Measurements from ENCODE around the gene MINDY4.

DNA sequence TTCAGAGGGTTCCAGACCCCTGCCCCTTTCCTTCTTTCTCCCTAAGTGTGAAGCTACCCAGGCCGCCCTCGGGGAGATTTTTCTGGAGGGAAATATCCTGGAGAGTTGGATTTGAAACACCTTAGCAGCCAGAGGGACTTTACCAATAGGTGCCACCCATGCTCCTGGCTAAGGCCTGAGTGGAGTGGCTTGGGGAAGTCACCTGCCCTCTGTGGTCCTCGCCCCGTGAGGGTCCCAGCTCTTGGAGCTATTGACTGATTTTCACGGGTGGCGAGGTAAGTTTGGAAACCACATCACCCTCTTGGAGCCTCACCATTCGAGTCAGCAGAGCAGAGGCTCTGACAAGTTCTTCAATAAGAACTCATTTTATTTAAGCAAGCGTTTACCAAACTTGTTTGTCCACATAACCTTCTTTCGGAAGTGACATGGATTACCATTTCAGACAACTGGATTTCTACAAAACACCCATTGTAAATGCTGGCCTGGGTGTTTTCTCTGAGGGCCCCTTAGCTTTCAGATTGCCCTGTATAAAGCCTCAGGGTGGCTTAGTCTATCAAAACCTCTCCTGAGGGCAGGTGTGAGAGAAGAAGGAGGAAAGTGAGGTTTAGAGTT lies 160.8 kb downstream of the MINDY4 start:
- TF ChIP-seq, protein P1, sequence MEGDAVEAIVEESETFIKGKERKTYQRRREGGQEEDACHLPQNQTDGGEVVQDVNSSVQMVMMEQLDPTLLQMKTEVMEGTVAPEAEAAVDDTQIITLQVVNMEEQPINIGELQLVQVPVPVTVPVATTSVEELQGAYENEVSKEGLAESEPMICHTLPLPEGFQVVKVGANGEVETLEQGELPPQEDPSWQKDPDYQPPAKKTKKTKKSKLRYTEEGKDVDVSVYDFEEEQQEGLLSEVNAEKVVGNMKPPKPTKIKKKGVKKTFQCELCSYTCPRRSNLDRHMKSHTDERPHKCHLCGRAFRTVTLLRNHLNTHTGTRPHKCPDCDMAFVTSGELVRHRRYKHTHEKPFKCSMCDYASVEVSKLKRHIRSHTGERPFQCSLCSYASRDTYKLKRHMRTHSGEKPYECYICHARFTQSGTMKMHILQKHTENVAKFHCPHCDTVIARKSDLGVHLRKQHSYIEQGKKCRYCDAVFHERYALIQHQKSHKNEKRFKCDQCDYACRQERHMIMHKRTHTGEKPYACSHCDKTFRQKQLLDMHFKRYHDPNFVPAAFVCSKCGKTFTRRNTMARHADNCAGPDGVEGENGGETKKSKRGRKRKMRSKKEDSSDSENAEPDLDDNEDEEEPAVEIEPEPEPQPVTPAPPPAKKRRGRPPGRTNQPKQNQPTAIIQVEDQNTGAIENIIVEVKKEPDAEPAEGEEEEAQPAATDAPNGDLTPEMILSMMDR (IDR thresholded peaks at IDR 0.05 in 2 of 3, conservative IDR thresholded peaks at IDR 0.05 in 1 of 3; ENCODE audit: control insufficient read depth in 2 of 3, extremely low read depth in 1 of 3, insufficient read depth in 1 of 3, low read depth in 3 of 3, low read length in 3 of 3), result no peak
- TF ChIP-seq CBX3 (IDR thresholded peaks at IDR 0.05; ENCODE audit: borderline replicate concordance, low read depth) (no peak), ZNF384 (IDR thresholded peaks at IDR 0.05; ENCODE audit: borderline replicate concordance, low read depth, low read length) (no peak), POLR2A (IDR thresholded peaks at IDR 0.05; ENCODE audit: low read depth, low read length) (no peak), SMAD1 (IDR thresholded peaks at IDR 0.05; ENCODE audit: low read depth, partially characterized antibody) (no peak), POLR2AphosphoS5 (IDR thresholded peaks at IDR 0.05; ENCODE audit: low read length) (no peak), SMARCA5 (IDR thresholded peaks at IDR 0.05) (no peak), CHD1 (IDR thresholded peaks at IDR 0.05; ENCODE audit: low read depth, low read length) (no peak), CBX5 (IDR thresholded peaks at IDR 0.05; ENCODE audit: low read depth) (no peak), EZH2 (IDR thresholded peaks at IDR 0.05; ENCODE audit: borderline replicate concordance, control insufficient read depth, low read depth, low read length) (no peak)
- TF ChIP-seq, protein P2, sequence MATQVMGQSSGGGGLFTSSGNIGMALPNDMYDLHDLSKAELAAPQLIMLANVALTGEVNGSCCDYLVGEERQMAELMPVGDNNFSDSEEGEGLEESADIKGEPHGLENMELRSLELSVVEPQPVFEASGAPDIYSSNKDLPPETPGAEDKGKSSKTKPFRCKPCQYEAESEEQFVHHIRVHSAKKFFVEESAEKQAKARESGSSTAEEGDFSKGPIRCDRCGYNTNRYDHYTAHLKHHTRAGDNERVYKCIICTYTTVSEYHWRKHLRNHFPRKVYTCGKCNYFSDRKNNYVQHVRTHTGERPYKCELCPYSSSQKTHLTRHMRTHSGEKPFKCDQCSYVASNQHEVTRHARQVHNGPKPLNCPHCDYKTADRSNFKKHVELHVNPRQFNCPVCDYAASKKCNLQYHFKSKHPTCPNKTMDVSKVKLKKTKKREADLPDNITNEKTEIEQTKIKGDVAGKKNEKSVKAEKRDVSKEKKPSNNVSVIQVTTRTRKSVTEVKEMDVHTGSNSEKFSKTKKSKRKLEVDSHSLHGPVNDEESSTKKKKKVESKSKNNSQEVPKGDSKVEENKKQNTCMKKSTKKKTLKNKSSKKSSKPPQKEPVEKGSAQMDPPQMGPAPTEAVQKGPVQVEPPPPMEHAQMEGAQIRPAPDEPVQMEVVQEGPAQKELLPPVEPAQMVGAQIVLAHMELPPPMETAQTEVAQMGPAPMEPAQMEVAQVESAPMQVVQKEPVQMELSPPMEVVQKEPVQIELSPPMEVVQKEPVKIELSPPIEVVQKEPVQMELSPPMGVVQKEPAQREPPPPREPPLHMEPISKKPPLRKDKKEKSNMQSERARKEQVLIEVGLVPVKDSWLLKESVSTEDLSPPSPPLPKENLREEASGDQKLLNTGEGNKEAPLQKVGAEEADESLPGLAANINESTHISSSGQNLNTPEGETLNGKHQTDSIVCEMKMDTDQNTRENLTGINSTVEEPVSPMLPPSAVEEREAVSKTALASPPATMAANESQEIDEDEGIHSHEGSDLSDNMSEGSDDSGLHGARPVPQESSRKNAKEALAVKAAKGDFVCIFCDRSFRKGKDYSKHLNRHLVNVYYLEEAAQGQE (IDR thresholded peaks at IDR 0.05; ENCODE audit: low read depth, low read length), result no peak
- TF ChIP-seq, protein P3, sequence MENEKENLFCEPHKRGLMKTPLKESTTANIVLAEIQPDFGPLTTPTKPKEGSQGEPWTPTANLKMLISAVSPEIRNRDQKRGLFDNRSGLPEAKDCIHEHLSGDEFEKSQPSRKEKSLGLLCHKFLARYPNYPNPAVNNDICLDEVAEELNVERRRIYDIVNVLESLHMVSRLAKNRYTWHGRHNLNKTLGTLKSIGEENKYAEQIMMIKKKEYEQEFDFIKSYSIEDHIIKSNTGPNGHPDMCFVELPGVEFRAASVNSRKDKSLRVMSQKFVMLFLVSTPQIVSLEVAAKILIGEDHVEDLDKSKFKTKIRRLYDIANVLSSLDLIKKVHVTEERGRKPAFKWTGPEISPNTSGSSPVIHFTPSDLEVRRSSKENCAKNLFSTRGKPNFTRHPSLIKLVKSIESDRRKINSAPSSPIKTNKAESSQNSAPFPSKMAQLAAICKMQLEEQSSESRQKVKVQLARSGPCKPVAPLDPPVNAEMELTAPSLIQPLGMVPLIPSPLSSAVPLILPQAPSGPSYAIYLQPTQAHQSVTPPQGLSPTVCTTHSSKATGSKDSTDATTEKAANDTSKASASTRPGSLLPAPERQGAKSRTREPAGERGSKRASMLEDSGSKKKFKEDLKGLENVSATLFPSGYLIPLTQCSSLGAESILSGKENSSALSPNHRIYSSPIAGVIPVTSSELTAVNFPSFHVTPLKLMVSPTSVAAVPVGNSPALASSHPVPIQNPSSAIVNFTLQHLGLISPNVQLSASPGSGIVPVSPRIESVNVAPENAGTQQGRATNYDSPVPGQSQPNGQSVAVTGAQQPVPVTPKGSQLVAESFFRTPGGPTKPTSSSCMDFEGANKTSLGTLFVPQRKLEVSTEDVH (IDR thresholded peaks at IDR 0.05; ENCODE audit: low read depth, partially characterized antibody), result no peak
